ENCODE data around the gene FYCO1. TPM values are rescaled to one million over a fixed set of nuclear protein-coding genes. Genes with fewer than 3 reads are reported as not detected.

Gene FYCO1
- total and polyA plus RNA-seq, 2 of the 8 experiments (the other 6 are each of a cell fraction or from before 2014, with no cell fraction given): 4.8 to 10.8 TPM

GRCh38 chr3:46030626-46031025 lies 35.0 kb upstream of the FYCO1 start (continued):
- no peak for TF ChIP-seq CHD7 (IDR thresholded peaks at IDR 0.05; ENCODE audit: insufficient replicate concordance, low read length)
- no peak for TF ChIP-seq ZNF274 (IDR thresholded peaks at IDR 0.05; ENCODE audit: borderline replicate concordance, extremely low read depth, low read length)
- TF ChIP-seq SUZ12 (IDR thresholded peaks at IDR 0.05; ENCODE audit: low read length): no peak
- no peak for TF ChIP-seq POU5F1 (IDR thresholded peaks at IDR 0.05; ENCODE audit: low read depth, low read length)
- TF ChIP-seq BACH1 (IDR thresholded peaks at IDR 0.05; ENCODE audit: low read length): no peak
- TF ChIP-seq SP1 (IDR thresholded peaks at IDR 0.05; ENCODE audit: low read depth, low read length): no peak
- TF ChIP-seq EZH2 (IDR thresholded peaks at IDR 0.05; ENCODE audit: low read depth, low read length, severe bottlenecking): no peak
- TF ChIP-seq GABPA (IDR thresholded peaks at IDR 0.05; ENCODE audit: borderline replicate concordance, insufficient read depth, low read length): no peak
- TF ChIP-seq ATF3 (IDR thresholded peaks at IDR 0.05; ENCODE audit: insufficient read depth, low read depth, low read length): no peak
